Endothelial cell of umbilical vein (primary cell): ENCODE results near the gene MAP6D1. TPM values are rescaled to one million over a fixed set of nuclear protein-coding genes. Genes with fewer than 3 reads are reported as not detected.
"Not testable (repeated sequence)": the region's sequence is repeated elsewhere in the genome, so short reads cannot be mapped to it uniquely, and the experiment has no call there.

Source experiments
- BruUV-seq: library from RNA; stranded (reverse); fragments of 400-500 nt; replicated peaks from 2 replicates; lab custom pipeline; 2021; lab: Mats Ljungman, UMichigan
- CTCF ChIA-PET: fragments of 300-600, 350-600 bp; sonication (Branson Sonifier 250); formaldehyde crosslinking; loops from one replicate; lab custom pipeline; 2021; ENCODE audit warnings: antibody characterized with exemption, inconsistent platforms; lab: Charles Lee
- POLR2A ChIA-PET: fragments of 300-600, 350-600 bp; sonication (Branson Sonifier 250); formaldehyde crosslinking; loops from one replicate; lab custom pipeline; 2021; ENCODE audit warnings: antibody characterized with exemption, inconsistent platforms; lab: Charles Lee
- DNase-seq: peaks from one replicate; pipeline ENCODE4 v3.0.0-alpha.2; 2011; ENCODE audit warnings: low read depth, low spot score
- FAIRE-seq: peaks from 2 replicates; lab custom pipeline; 2011; peaks lifted over from hg19 to GRCh38; lab: Jason Lieb, UNC
- H2AFZ ChIP-seq: 2 replicates; pipeline ENCODE4 v1.6.0; 2012; ENCODE audit warnings: low read depth, low read length, control low read depth, inconsistent platforms
- H3K27ac ChIP-seq: 2 replicates; pipeline ENCODE4 v1.5.1; 2011; ENCODE audit warnings: low read depth, mild to moderate bottlenecking, control low read depth, low read length, moderate library complexity; ENCODE audit not compliant: insufficient read depth
- H3K27me3 ChIP-seq, 2 experiments: 2 replicates each; pipeline versions ENCODE4 v1.6.0 to v1.6.1; 2011; ENCODE audit warnings: low read length in 2 of 2, mixed read lengths in 1 of 2; ENCODE audit not compliant: control insufficient read depth in 2 of 2, insufficient read depth in 2 of 2
- H3K36me3 ChIP-seq, 2 experiments: 2 replicates in 1 of 2; 3 replicates in 1 of 2; pipeline ENCODE4 v1.5.1; 2011; ENCODE audit warnings: low read length in 2 of 2, mild to moderate bottlenecking in 1 of 2, moderate library complexity in 1 of 2; ENCODE audit not compliant: control insufficient read depth in 2 of 2, insufficient read depth in 2 of 2; ENCODE audit errors: extremely low read depth in 1 of 2
- H3K4me1 ChIP-seq: 3 replicates; pipeline ENCODE4 v1.5.1; 2011; ENCODE audit warnings: mild to moderate bottlenecking, low read length; ENCODE audit not compliant: control insufficient read depth, insufficient read depth; ENCODE audit errors: extremely low read depth
- H3K4me2 ChIP-seq: 2 replicates; pipeline ENCODE4 v1.6.1; 2011; ENCODE audit warnings: low read length, control low read depth, mixed read lengths; ENCODE audit not compliant: insufficient read depth
- H3K4me3 ChIP-seq, 3 experiments: fragments of 200-600 bp in 1 of 3; sonication (generic), shearing (Covaris generic) in 1 of 3; replicated peaks in 1 of 3; 2 replicates each; pipeline ENCODE4 v1.5.1; 2011 to 2016; ENCODE audit warnings: control low read depth in 3 of 3, low read length in 3 of 3, mild to moderate bottlenecking in 2 of 3, inconsistent platforms in 1 of 3, low read depth in 1 of 3, moderate library complexity in 1 of 3; ENCODE audit not compliant: insufficient read depth in 1 of 3
- H3K79me2 ChIP-seq: 2 replicates; pipeline ENCODE4 v1.6.0; 2012; ENCODE audit warnings: low read length, inconsistent platforms; ENCODE audit not compliant: control insufficient read depth, insufficient read depth
- H3K9ac ChIP-seq: replicated peaks from 2 replicates; pipeline ENCODE3; 2011; ENCODE audit warnings: low read length, control low read depth; ENCODE audit not compliant: insufficient read depth; ENCODE audit errors: extremely low read depth
- H3K9me1 ChIP-seq: replicated peaks from 3 replicates; pipeline ENCODE4 v1.6.0; 2011; ENCODE audit warnings: mild to moderate bottlenecking, low read length; ENCODE audit not compliant: control insufficient read depth, insufficient read depth; ENCODE audit errors: extremely low read depth
- H3K9me3 ChIP-seq: replicated peaks from 2 replicates; pipeline ENCODE4 v1.5.1; 2012; ENCODE audit warnings: low read length, inconsistent platforms; ENCODE audit not compliant: control insufficient read depth, insufficient read depth
- H4K20me1 ChIP-seq: replicated peaks from 2 replicates; pipeline ENCODE3; 2011; ENCODE audit warnings: mild to moderate bottlenecking, low read length; ENCODE audit not compliant: control insufficient read depth, insufficient read depth; ENCODE audit errors: extremely low read depth
- CTCF ChIP-seq, 2 donors: IDR thresholded peaks; 1 replicate in 1 of 2; 2 replicates in 1 of 2; pipeline ENCODE4 v1.5.1; 2011; ENCODE audit warnings: low read length in 2 of 2, mild to moderate bottlenecking in 2 of 2, moderate library complexity in 2 of 2, control low read depth in 1 of 2, inconsistent platforms in 1 of 2, low read depth in 1 of 2; ENCODE audit not compliant: insufficient read depth in 1 of 2; ENCODE audit errors: extremely low read depth in 1 of 2
- EZH2 ChIP-seq: IDR thresholded peaks from 2 replicates; pipeline ENCODE4 v1.6.1; 2012; ENCODE audit warnings: borderline replicate concordance, low read depth, mild to moderate bottlenecking, moderate library complexity, low read length, inconsistent platforms; ENCODE audit not compliant: severe bottlenecking
- FOS ChIP-seq: IDR thresholded peaks from 2 replicates; pipeline ENCODE4 v1.6.1; 2011; ENCODE audit warnings: mild to moderate bottlenecking, low read length, moderate library complexity, borderline replicate concordance; ENCODE audit not compliant: insufficient read depth
- GATA2 ChIP-seq: IDR thresholded peaks from 2 replicates; pipeline ENCODE4 v1.7.0; 2011; ENCODE audit warnings: low read depth, mild to moderate bottlenecking, moderate library complexity, mixed read lengths, low read length; ENCODE audit not compliant: insufficient read length, insufficient read depth
- JUN ChIP-seq: IDR thresholded peaks from 2 replicates; pipeline ENCODE4 v1.6.1; 2011; ENCODE audit warnings: borderline replicate concordance, low read depth; ENCODE audit not compliant: insufficient read length, insufficient read depth
- MAX ChIP-seq: IDR thresholded peaks from 2 replicates; pipeline ENCODE4 v1.6.1; 2011; ENCODE audit not compliant: insufficient read depth, insufficient read length
- MYC ChIP-seq: IDR thresholded peaks from one replicate; pipeline ENCODE4 v1.6.1; 2011; ENCODE audit warnings: mild to moderate bottlenecking, low read depth, low read length
- POLR2A ChIP-seq: IDR thresholded peaks from 2 replicates; pipeline ENCODE4 v1.6.1; 2012; ENCODE audit warnings: low read depth, mild to moderate bottlenecking, control low read depth, low read length
- POLR2AphosphoS5 ChIP-seq: IDR thresholded peaks from 2 replicates; pipeline ENCODE4 v1.6.1; 2012; ENCODE audit warnings: low read depth, mild to moderate bottlenecking, control low read depth, low read length, moderate library complexity; ENCODE audit not compliant: insufficient read depth
- dilution Hi-C: fragments of 300-500 bp; cut with MboI; formaldehyde crosslinking; loops from one replicate; pipeline ENCODE4 v1.15.0; 2019; ENCODE audit warnings: low sequenced_read_pairs; ENCODE audit not compliant: extremely low pct_ligation_motif_present
- intact Hi-C: fragments of 100-400 bp; cut with micrococcal nuclease; formaldehyde crosslinking; loops from one replicate; pipeline ENCODE4 v1.10.0; 2022
- polyA plus RNA-seq, 4 experiments: library from polyadenylated mRNA; depleted of rRNA in 3 of 4; stranded (reverse) in 3 of 4; unstranded in 1 of 4; fragments of >200 nt; gene quantifications; 2 replicates each; pipeline versions ENCODE4 v1.2.1 to v1.2.3, GENCODE V29; 2011 to 2012; ENCODE audit warnings: missing spikeins in 1 of 4
- total RNA-seq: library from RNA; stranded (reverse); gene quantifications from 2 replicates; pipeline ENCODE4 v1.2.3, GENCODE V29; 2021

The MAP6D1 gene
- total and polyA plus RNA-seq, 2 donors (not counting 3 experiments of a cell fraction or from before 2014, with no cell fraction given) = 2.4 to 3.5 TPM

DNA sequence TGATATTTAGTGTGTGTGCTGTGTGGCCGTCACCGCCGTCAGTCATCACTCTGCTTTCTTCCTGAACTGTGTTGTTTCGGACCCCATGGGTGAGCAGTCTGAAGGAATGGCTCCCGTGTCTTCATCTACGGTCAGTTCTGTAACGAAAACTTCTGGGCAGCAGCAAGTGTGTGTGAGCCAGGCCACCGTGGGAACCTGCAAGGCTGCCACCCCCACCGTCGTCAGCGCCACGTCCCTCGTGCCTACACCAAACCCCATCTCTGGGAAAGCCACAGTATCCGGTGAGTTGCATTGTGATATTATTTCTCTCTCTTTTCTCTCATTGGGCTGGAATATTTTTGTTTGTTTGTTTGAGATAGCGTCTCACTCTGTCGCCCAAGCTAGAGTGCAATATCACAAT is 34.7 kb downstream of the MAP6D1 start:
- H3K4me2 ChIP-seq = no peak overlapping the region
- H3K27ac ChIP-seq = no peak overlapping the region
- intact Hi-C loops = no loop called here
- DNase-seq = no peak
- no peaks in the 10 kb centered on the region for H3K9me3 ChIP-seq
- H2AFZ ChIP-seq = no peak overlapping the region
- H3K9me1 ChIP-seq = no peaks in the 10 kb centered on the region
- POLR2A ChIA-PET = no interaction called here
- H3K36me3 ChIP-seq = peaks cover 7 to 12% of the 10 kb centered on the region in 2 experiments
- no peaks in the 10 kb centered on the region for H3K27me3 ChIP-seq
- TF ChIP-seq EZH2 (no peak), GATA2 (no peak), FOS (no peak), POLR2A (no peak)
- no peak overlapping the region for H3K9ac ChIP-seq
- H3K4me3 ChIP-seq = no peak overlapping the region
- dilution Hi-C loops = no loop called here
- peaks cover 2% of the 10 kb centered on the region for H3K79me2 ChIP-seq
- CTCF ChIA-PET = no interaction called here
- no peaks in the 10 kb centered on the region for H4K20me1 ChIP-seq
- H3K4me1 ChIP-seq = no peaks in the 10 kb centered on the region
- no peak for FAIRE-seq
- no TSS peak for BruUV-seq

DNA sequence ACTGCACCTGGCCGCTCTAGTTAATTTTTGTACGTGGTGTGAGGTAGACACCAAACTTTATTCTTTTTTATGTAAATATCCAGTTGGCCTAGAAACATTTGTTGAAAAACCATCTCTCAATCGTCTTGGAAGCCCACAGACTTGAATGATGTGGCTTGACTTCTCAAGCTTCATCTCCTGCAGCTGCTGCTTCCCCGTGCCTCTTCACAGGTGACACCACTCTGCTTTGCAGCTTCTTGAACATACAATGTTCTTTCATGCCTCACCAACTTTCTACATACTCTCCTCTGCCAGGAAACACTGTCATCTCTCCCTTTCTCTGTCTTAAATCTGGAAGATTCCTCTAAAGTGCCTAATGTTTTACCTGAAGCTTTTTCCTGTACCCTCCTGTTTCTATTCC is 35.6 kb downstream of the MAP6D1 start:
- CTCF ChIA-PET = interaction anchor here (1.5 kb wide), 1 partner anchor 95 kb away, joined by 5 read pairs; the partner anchor contains the start of gene PARL
- Histone ChIP-seq H3K9ac (no peak overlapping the region), H3K9me3 (no peaks in the 10 kb centered on the region), H3K4me1 (no peaks in the 10 kb centered on the region), H4K20me1 (no peaks in the 10 kb centered on the region), H3K79me2 (peaks cover 2% of the 10 kb centered on the region), H3K9me1 (no peaks in the 10 kb centered on the region), H3K36me3 (peaks cover 7 to 12% of the 10 kb centered on the region in 2 experiments), H3K27me3 (no peaks in the 10 kb centered on the region), H3K4me3 (no peak overlapping the region), H3K27ac (no peak overlapping the region), H2AFZ (no peak overlapping the region), H3K4me2 (no peak overlapping the region)
- no TSS peak for BruUV-seq
- no peak for DNase-seq
- dilution Hi-C loops = no loop called here
- POLR2A ChIA-PET = no interaction called here
- FAIRE-seq = no peak
- intact Hi-C loops = no loop called here
- TF ChIP-seq CTCF (IDR thresholded peaks at IDR 0.05; ENCODE audit: extremely low read depth in 1 of 2, insufficient read depth in 1 of 2, low read depth in 1 of 2, low read length in 2 of 2) (no peak), POLR2AphosphoS5 (no peak), MYC (no peak), MAX (no peak), POLR2A (no peak), GATA2 (no peak), FOS (no peak), JUN (no peak), EZH2 (no peak)

DNA sequence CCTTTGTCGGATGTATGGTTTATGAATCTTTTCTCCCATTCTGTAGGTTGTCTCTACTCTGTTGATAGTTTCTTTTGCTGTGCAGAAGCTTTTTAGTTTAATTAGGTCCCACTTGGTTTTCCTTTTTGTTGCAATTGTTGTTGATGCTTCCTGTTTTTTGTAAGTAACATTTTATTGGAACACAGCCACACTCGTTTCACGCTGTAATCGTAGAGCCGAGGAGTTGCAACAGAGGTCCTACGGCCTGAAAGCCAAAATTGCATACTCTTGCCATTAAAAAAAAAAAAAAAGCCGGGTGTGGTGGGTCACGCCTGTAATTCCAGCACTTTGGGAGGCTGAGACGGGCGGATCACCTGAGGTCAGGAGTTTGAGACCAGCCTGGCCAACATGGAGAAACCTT is 40.9 kb downstream of the MAP6D1 start:
- BruUV-seq, H3K9me1 ChIP-seq, H3K9ac ChIP-seq, CTCF ChIA-PET, DNase-seq, dilution Hi-C loops, H3K9me3 ChIP-seq, H2AFZ ChIP-seq, H3K4me1 ChIP-seq, H3K27me3 ChIP-seq, intact Hi-C loops, POLR2A ChIA-PET, H3K79me2 ChIP-seq, FAIRE-seq, H3K27ac ChIP-seq, H3K4me3 ChIP-seq, H3K4me2 ChIP-seq, H4K20me1 ChIP-seq: not testable (repeated sequence)
- H3K36me3 ChIP-seq = peaks cover 12 to 17% of the 10 kb centered on the region in 2 experiments
